ENCODE measurements around the gene TSPAN3.

DNA sequence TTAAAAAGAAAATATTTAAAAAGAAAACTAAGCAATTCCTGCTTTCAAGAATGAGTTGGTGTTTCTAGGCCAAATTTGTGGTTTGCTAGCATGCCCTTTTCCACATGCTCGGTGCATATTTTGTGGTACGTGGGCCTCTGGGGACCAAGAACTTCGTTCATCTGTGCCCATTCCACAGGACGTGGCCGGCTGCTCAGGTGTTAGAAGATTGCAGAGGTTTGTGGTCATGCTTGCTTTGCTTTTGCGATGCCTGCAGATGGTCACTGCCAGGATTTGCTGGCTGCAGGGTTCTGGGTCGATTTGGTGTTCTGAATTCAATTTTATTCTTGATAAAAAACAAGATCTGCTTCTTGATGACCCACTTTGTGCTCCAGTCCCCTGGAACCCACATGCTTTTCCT is 68.5 kb downstream of the TSPAN3 start:
- no peak for TF ChIP-seq POLR2A (IDR thresholded peaks at IDR 0.05; ENCODE audit: low read depth, low read length)
- TF ChIP-seq, protein P1, sequence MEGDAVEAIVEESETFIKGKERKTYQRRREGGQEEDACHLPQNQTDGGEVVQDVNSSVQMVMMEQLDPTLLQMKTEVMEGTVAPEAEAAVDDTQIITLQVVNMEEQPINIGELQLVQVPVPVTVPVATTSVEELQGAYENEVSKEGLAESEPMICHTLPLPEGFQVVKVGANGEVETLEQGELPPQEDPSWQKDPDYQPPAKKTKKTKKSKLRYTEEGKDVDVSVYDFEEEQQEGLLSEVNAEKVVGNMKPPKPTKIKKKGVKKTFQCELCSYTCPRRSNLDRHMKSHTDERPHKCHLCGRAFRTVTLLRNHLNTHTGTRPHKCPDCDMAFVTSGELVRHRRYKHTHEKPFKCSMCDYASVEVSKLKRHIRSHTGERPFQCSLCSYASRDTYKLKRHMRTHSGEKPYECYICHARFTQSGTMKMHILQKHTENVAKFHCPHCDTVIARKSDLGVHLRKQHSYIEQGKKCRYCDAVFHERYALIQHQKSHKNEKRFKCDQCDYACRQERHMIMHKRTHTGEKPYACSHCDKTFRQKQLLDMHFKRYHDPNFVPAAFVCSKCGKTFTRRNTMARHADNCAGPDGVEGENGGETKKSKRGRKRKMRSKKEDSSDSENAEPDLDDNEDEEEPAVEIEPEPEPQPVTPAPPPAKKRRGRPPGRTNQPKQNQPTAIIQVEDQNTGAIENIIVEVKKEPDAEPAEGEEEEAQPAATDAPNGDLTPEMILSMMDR (IDR thresholded peaks at IDR 0.05; ENCODE audit: extremely low read depth in 1 of 2, insufficient read depth in 1 of 2, low read depth in 1 of 2, low read length in 2 of 2) = no peak
- TF ChIP-seq, protein P2, sequence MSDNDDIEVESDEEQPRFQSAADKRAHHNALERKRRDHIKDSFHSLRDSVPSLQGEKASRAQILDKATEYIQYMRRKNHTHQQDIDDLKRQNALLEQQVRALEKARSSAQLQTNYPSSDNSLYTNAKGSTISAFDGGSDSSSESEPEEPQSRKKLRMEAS (IDR thresholded peaks at IDR 0.05; ENCODE audit: insufficient read depth, insufficient read length) = no peak
- TF ChIP-seq MYC (IDR thresholded peaks at IDR 0.05; ENCODE audit: low read depth, low read length) = no peak
- TF ChIP-seq GATA2 (IDR thresholded peaks at IDR 0.05; ENCODE audit: insufficient read depth, insufficient read length, low read depth, low read length) = no peak

All from endothelial cell of umbilical vein (primary cell).